Gastrocnemius medialis (tissue), 4 donors: Measurements from ENCODE around the gene COL25A1.

Source experiments
- POLR2A ChIP-seq, 2 donors: fragments of 450-650 bp; IDR thresholded peaks; one replicate each; pipeline ENCODE4 v1.6.1; 2017; ENCODE audit warnings: antibody characterized with exemption in 2 of 2, mild to moderate bottlenecking in 2 of 2, moderate library complexity in 2 of 2
- TF ChIP-seq, protein P1 (sequence below), 5 experiments: fragments of 450-650 bp in 3 of 5; fragments of 200-600 bp in 2 of 5; sonication (generic) in 2 of 5; IDR thresholded peaks in 4 of 5; conservative IDR thresholded peaks in 1 of 5; 1 replicate in 4 of 5; 2 replicates in 1 of 5; pipeline ENCODE4 v1.5.1; 2016 to 2019; ENCODE audit warnings: antibody characterized with exemption in 5 of 5, mild to moderate bottlenecking in 3 of 5, moderate library complexity in 3 of 5

DNA sequence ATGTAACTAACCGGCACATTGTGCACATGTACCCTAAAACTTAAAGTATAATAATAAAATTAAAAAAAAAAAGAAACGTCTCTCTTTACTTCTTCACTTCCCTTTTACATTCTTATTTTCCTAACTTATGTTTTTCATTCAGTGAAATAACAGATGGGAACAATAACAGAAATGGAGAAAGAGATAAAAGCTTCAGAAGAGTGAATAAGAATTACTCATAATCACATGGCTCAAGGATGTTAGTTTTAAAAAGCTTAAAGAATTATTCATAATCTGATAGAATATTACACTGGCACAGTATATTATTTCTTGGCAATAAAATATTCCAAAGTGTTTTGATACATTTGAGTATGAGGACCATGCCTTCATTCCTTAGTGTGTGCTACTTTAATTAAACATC, 175.6 kb downstream of the COL25A1 start:
- TF ChIP-seq, protein P1, sequence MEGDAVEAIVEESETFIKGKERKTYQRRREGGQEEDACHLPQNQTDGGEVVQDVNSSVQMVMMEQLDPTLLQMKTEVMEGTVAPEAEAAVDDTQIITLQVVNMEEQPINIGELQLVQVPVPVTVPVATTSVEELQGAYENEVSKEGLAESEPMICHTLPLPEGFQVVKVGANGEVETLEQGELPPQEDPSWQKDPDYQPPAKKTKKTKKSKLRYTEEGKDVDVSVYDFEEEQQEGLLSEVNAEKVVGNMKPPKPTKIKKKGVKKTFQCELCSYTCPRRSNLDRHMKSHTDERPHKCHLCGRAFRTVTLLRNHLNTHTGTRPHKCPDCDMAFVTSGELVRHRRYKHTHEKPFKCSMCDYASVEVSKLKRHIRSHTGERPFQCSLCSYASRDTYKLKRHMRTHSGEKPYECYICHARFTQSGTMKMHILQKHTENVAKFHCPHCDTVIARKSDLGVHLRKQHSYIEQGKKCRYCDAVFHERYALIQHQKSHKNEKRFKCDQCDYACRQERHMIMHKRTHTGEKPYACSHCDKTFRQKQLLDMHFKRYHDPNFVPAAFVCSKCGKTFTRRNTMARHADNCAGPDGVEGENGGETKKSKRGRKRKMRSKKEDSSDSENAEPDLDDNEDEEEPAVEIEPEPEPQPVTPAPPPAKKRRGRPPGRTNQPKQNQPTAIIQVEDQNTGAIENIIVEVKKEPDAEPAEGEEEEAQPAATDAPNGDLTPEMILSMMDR (IDR thresholded peaks at IDR 0.05 in 4 of 5, conservative IDR thresholded peaks at IDR 0.05 in 1 of 5) = no peak
- TF ChIP-seq POLR2A (IDR thresholded peaks at IDR 0.05) = no peak
